ENCODE results near the gene GATA3.

Gene GATA3

GRCh38 chr10:8075282-8076260 is 21.1 kb downstream of the GATA3 start:
- H3K27ac ChIP-seq (ENCODE audit: low read length), result no peak overlapping the region
- H3K27me3 ChIP-seq (ENCODE audit: control insufficient read depth, insufficient read depth, low read length), result no peaks in the 10 kb centered on the region
- H3K4me1 ChIP-seq (ENCODE audit: control insufficient read depth, insufficient read depth, low read length), result no peaks in the 10 kb centered on the region
- H3K36me3 ChIP-seq (ENCODE audit: control insufficient read depth, insufficient read depth, low read length), result no peaks in the 10 kb centered on the region
- H3K4me3 ChIP-seq (ENCODE audit: low read length), result no peak overlapping the region
- no peak for DNase-seq (ENCODE audit: low read depth, low spot score)
- no peaks in the 10 kb centered on the region for H3K9me3 ChIP-seq (ENCODE audit: control insufficient read depth, insufficient read depth, low read length)
- WGBS (ENCODE audit: insufficient coverage, insufficient read length), result no CpG with 5 or more reads among the region's 19 CpGs

GRCh38 chr10:8076933-8077332 is 22.4 kb downstream of the GATA3 start:
- no CpG with 5 or more reads among the region's 5 CpGs for whole genome bisulfite sequencing (ENCODE audit: insufficient coverage, insufficient read length)
- DNase-seq (ENCODE audit: low read depth, low spot score), result no peak
- Histone ChIP-seq H3K36me3 (ENCODE audit: control insufficient read depth, insufficient read depth, low read length) (no peaks in the 10 kb centered on the region), H3K27me3 (ENCODE audit: control insufficient read depth, insufficient read depth, low read length) (no peaks in the 10 kb centered on the region), H3K4me1 (ENCODE audit: control insufficient read depth, insufficient read depth, low read length) (no peaks in the 10 kb centered on the region), H3K4me3 (ENCODE audit: low read length) (no peak overlapping the region), H3K27ac (ENCODE audit: low read length) (no peak overlapping the region), H3K9me3 (ENCODE audit: control insufficient read depth, insufficient read depth, low read length) (no peaks in the 10 kb centered on the region)

GRCh38 chr10:8078027-8078426 is 23.5 kb downstream of the GATA3 start:
- H3K9me3 ChIP-seq (ENCODE audit: control insufficient read depth, insufficient read depth, low read length), result no peaks in the 10 kb centered on the region
- H3K27ac ChIP-seq (ENCODE audit: low read length), result no peak overlapping the region
- H3K36me3 ChIP-seq (ENCODE audit: control insufficient read depth, insufficient read depth, low read length), result no peaks in the 10 kb centered on the region
- no peak for DNase-seq (ENCODE audit: low read depth, low spot score)
- H3K27me3 ChIP-seq (ENCODE audit: control insufficient read depth, insufficient read depth, low read length), result no peaks in the 10 kb centered on the region
- no peak overlapping the region for H3K4me3 ChIP-seq (ENCODE audit: low read length)
- H3K4me1 ChIP-seq (ENCODE audit: control insufficient read depth, insufficient read depth, low read length), result no peaks in the 10 kb centered on the region
- no CpG with 5 or more reads among the region's 1 CpG for WGBS (ENCODE audit: insufficient coverage, insufficient read length)

- no peak overlapping the region for H3K27ac ChIP-seq (ENCODE audit: low read length)
- 0 out of 2 replicates have a peak, but pooled peaks cover 2% of the 10 kb centered on the region for H3K36me3 ChIP-seq (ENCODE audit: control insufficient read depth, insufficient read depth, low read length)
- WGBS (ENCODE audit: insufficient coverage, insufficient read length), result no CpG with 5 or more reads among the region's 3 CpGs
- H3K27me3 ChIP-seq (ENCODE audit: control insufficient read depth, insufficient read depth, low read length), result no peaks in the 10 kb centered on the region
- no peaks in the 10 kb centered on the region for H3K4me1 ChIP-seq (ENCODE audit: control insufficient read depth, insufficient read depth, low read length)
- no peaks in the 10 kb centered on the region for H3K9me3 ChIP-seq (ENCODE audit: control insufficient read depth, insufficient read depth, low read length)
- no peak overlapping the region for H3K4me3 ChIP-seq (ENCODE audit: low read length)
- DNase-seq (ENCODE audit: low read depth, low spot score), result no peak
Observed at GRCh38 chr10:8079126-8079525, 24.6 kb downstream of the GATA3 start.

- Histone ChIP-seq H3K4me3 (ENCODE audit: low read length) (no peak overlapping the region), H3K4me1 (ENCODE audit: control insufficient read depth, insufficient read depth, low read length) (no peaks in the 10 kb centered on the region), H3K27ac (ENCODE audit: low read length) (no peak overlapping the region), H3K9me3 (ENCODE audit: control insufficient read depth, insufficient read depth, low read length) (no peaks in the 10 kb centered on the region), H3K36me3 (ENCODE audit: control insufficient read depth, insufficient read depth, low read length) (0 out of 2 replicates have a peak, but pooled peaks cover 2% of the 10 kb centered on the region), H3K27me3 (ENCODE audit: control insufficient read depth, insufficient read depth, low read length) (no peaks in the 10 kb centered on the region)
- no CpG with 5 or more reads among the region's 3 CpGs for WGBS (ENCODE audit: insufficient coverage, insufficient read length)
- DNase-seq (ENCODE audit: low read depth, low spot score), result no peak
Observed at GRCh38 chr10:8084799-8085198, 30.3 kb downstream of the GATA3 start.

- WGBS (ENCODE audit: insufficient coverage, insufficient read length), result no CpG with 5 or more reads among the region's 4 CpGs
- no peak overlapping the region for H3K27ac ChIP-seq (ENCODE audit: low read length)
Observed at GRCh38 chr10:8085251-8085650, 30.8 kb downstream of the GATA3 start.

GRCh38 chr10:8086315-8086714 is 31.8 kb downstream of the GATA3 start:
- no peaks in the 10 kb centered on the region for H3K4me1 ChIP-seq (ENCODE audit: control insufficient read depth, insufficient read depth, low read length)
- WGBS (ENCODE audit: insufficient coverage, insufficient read length), result no CpG with 5 or more reads among the region's 5 CpGs
- H3K4me3 ChIP-seq (ENCODE audit: low read length), result no peak overlapping the region
- no peaks in the 10 kb centered on the region for H3K27me3 ChIP-seq (ENCODE audit: control insufficient read depth, insufficient read depth, low read length)
- 0 out of 2 replicates have a peak, but pooled peaks cover 2% of the 10 kb centered on the region for H3K36me3 ChIP-seq (ENCODE audit: control insufficient read depth, insufficient read depth, low read length)
- no peak for DNase-seq (ENCODE audit: low read depth, low spot score)
- H3K9me3 ChIP-seq (ENCODE audit: control insufficient read depth, insufficient read depth, low read length), result no peaks in the 10 kb centered on the region
- no peak overlapping the region for H3K27ac ChIP-seq (ENCODE audit: low read length)

More at GRCh38 chr10:8085251-8085650, 30.8 kb downstream of the GATA3 start:
- H3K9me3 ChIP-seq (ENCODE audit: control insufficient read depth, insufficient read depth, low read length), result no peaks in the 10 kb centered on the region
- no peaks in the 10 kb centered on the region for H3K27me3 ChIP-seq (ENCODE audit: control insufficient read depth, insufficient read depth, low read length)
- H3K36me3 ChIP-seq (ENCODE audit: control insufficient read depth, insufficient read depth, low read length), result 0 out of 2 replicates have a peak, but pooled peaks cover 2% of the 10 kb centered on the region
- H3K4me1 ChIP-seq (ENCODE audit: control insufficient read depth, insufficient read depth, low read length), result no peaks in the 10 kb centered on the region
- no peak overlapping the region for H3K4me3 ChIP-seq (ENCODE audit: low read length)
- no peak for DNase-seq (ENCODE audit: low read depth, low spot score)

- no peak for DNase-seq (ENCODE audit: low read depth, low spot score)
- no peak overlapping the region for H3K27ac ChIP-seq (ENCODE audit: low read length)
- no CpG with 5 or more reads among the region's 6 CpGs for WGBS (ENCODE audit: insufficient coverage, insufficient read length)
- H3K27me3 ChIP-seq (ENCODE audit: control insufficient read depth, insufficient read depth, low read length), result no peaks in the 10 kb centered on the region
- 0 out of 2 replicates have a peak, but pooled peaks cover under 1% of the 10 kb centered on the region for H3K36me3 ChIP-seq (ENCODE audit: control insufficient read depth, insufficient read depth, low read length)
- H3K4me3 ChIP-seq (ENCODE audit: low read length), result no peak overlapping the region
- H3K9me3 ChIP-seq (ENCODE audit: control insufficient read depth, insufficient read depth, low read length), result no peaks in the 10 kb centered on the region
- H3K4me1 ChIP-seq (ENCODE audit: control insufficient read depth, insufficient read depth, low read length), result no peaks in the 10 kb centered on the region
Observed at GRCh38 chr10:8088504-8088903, 34.0 kb downstream of the GATA3 start.

- Histone ChIP-seq H3K36me3 (ENCODE audit: control insufficient read depth, insufficient read depth, low read length) (no peaks in the 10 kb centered on the region), H3K4me3 (ENCODE audit: low read length) (no peak overlapping the region), H3K27me3 (ENCODE audit: control insufficient read depth, insufficient read depth, low read length) (no peaks in the 10 kb centered on the region), H3K9me3 (ENCODE audit: control insufficient read depth, insufficient read depth, low read length) (no peaks in the 10 kb centered on the region), H3K4me1 (ENCODE audit: control insufficient read depth, insufficient read depth, low read length) (no peaks in the 10 kb centered on the region), H3K27ac (ENCODE audit: low read length) (no peak overlapping the region)
- no peak for DNase-seq (ENCODE audit: low read depth, low spot score)
- WGBS (ENCODE audit: insufficient coverage, insufficient read length), result no CpG with 5 or more reads among the region's 2 CpGs
Observed at GRCh38 chr10:8092428-8092827, 37.9 kb downstream of the GATA3 start.

GRCh38 chr10:8095959-8096358 is 41.5 kb downstream of the GATA3 start:
- Histone ChIP-seq H3K27me3 (ENCODE audit: control insufficient read depth, insufficient read depth, low read length) (no peaks in the 10 kb centered on the region), H3K4me1 (ENCODE audit: control insufficient read depth, insufficient read depth, low read length) (0 out of 2 replicates have a peak, but pooled peaks cover 1% of the 10 kb centered on the region), H3K4me3 (ENCODE audit: low read length) (no peak overlapping the region), H3K36me3 (ENCODE audit: control insufficient read depth, insufficient read depth, low read length) (no peaks in the 10 kb centered on the region), H3K27ac (ENCODE audit: low read length) (no peak overlapping the region), H3K9me3 (ENCODE audit: control insufficient read depth, insufficient read depth, low read length) (no peaks in the 10 kb centered on the region)
- no peak for DNase-seq (ENCODE audit: low read depth, low spot score)
- no CpG with 5 or more reads among the region's 14 CpGs for WGBS (ENCODE audit: insufficient coverage, insufficient read length)
